HG02981 (cell line): ENCODE data around the gene COG8.

Source experiments
- ATAC-seq: cut with Tn5 transposase; IDR thresholded peaks from one replicate; pipeline ENCODE4 v1.9.1; 2021; ENCODE audit warnings: mild to moderate bottlenecking, moderate library complexity; ENCODE audit not compliant: unreplicated experiment

The COG8 gene

DNA sequence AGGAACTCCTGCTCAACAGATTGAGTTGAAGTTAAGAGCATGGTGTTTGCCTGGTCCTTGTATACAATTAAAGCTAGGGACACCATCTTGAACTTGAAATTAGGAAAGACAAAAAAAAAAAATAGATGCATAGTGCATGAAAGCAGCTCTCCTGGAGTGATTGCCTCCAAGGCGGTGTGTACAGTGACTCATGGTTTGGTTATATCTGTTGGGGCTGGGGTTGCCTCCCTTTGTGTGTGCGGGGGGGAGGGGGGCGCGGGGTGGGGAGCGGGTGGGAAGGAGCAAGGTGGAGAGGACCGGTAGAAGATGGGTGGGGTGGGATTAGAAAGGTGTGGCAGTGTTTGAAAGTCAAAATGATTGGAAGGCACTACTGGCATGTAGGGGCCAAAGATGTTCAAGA is 8.9 kb upstream of the COG8 start:
- no peak for ATAC-seq

DNA sequence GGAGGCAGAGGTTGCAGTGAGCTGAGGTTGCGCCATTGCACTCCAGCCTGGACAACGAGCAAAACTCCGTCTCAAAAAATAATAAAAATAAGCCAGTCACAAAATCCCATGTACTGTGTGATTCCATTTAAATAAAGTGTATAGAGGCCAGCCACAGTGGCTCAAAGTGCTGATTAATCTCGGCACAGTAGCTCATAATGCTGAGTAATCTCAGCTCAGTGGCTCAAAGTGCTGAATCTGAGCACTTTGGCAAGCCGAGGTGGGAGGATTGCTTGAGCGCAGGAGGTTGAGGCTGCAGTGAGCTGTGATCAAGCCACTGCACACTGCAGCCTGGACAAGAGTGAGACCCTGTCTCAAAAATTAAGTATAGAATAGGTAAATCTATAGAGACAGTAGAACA is 7.3 kb upstream of the COG8 start:
- no peak for ATAC-seq

GRCh38 chr16:69345923-69346322 is 6.6 kb upstream of the COG8 start:
- no peak for ATAC-seq

GRCh38 chr16:69344171-69344570 is 4.8 kb upstream of the COG8 start:
- ATAC-seq, result no peak

GRCh38 chr16:69340095-69340644 is 806 bp upstream of the COG8 start:
- ATAC-seq, result no peak

GRCh38 chr16:69338557-69339288 is 641 bp downstream of the COG8 start:
- ATAC-seq, result no peak

- ATAC-seq, result no peak
Observed at GRCh38 chr16:69334696-69335095, 4.7 kb downstream of the COG8 start.

- peak; percentile 92 for ATAC-seq
Observed at GRCh38 chr16:69330286-69331109, 8.9 kb downstream of the COG8 start, which contains the start of gene PDF. TSS of gene PDF (minus strand) at chr16:69330588. CDS start at chr16:69330570, 18 bp downstream.

- peak; percentile 27 for ATAC-seq
Observed at GRCh38 chr16:69329369-69330285, 9.7 kb downstream of the COG8 start.

DNA sequence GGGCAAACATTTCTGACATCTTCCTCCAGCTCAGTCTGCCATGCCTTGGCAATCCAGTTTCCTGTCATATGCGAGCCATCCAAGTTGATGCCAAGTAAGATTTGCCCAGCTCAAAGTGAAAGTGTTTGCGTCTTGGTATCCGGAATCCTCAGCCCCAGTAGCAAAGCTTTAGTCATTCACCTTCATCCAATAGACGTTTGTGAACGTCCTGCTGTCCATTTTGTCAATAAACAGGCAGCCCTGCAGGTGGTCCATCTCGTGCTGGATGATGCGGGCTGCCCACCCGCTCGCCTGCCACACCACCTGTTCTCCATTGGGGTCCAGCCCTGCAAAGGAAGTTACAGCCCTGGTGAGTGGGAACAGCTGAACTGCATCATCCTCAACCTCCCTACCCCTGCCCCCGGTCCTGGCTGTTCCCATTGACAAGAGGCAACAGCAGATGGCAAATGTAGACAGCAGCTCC is 10.5 kb downstream of the COG8 start:
- ATAC-seq, result no peak

DNA sequence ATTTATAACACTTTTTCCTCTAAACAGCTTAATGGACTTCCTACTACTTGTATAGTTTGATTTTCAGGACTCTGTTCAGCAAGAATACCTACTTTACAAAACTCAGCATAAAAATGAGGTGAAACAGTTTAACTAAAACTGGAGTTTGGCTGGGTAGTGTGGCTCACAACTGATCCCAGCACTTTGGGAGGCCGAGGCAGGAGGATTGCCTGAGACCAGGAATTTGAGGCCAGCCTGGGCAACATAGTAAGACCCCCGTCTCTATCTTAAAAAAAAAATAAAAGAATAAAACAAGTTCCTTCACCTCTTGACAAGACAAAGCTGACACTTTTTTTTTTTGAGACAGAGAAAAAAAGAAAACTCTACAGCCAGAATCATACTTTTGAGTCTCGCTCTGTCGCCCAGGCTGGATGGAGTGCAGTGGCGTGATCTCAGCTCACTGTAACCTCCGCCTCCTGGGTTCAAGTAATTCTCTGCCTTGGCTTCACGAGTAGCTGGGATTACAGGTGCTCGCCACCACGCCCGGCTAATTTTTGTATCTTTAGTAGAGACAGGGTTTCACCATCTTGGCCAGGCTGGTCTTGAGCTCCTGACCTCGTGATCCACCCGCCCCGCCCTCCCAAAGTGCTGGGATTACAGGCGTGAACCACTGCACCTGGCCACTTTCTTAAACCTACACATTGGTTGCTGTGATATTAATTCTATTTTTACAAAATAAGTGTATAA is 11.6 kb downstream of the COG8 start:
- ATAC-seq, result no peak

DNA sequence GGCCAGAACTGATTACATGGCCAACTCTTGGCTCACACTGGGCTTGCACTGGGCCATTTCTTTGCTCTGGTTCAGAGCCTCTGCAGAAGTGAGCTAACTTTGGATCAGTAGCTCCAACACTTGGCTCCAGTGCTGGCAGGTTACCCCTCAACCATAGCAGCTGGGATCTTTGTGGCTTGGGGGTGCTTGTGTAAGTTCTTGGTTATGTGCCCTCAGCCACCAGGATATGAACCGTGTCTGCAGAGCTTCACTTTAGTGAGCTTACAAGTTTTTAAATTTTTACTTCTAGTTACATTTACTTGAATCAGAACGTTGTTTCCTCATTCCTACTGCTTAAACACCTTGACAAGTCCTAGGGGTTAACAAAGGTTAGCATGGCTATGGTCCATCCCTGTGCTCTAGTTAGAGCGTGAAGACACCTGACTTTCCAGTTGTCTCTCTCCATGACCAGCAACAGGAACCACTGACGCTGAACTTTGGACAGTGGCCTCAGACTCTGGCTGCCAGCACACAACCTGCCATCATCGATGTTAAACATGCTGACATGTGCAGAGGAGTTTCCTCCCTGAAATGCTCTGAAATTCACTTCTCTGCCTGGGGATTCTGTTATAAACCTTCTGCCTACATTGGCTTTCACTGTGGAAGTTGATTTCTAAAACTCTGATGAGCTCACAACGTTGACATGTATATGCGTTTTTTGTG is 13.0 kb downstream of the COG8 start:
- no peak for ATAC-seq

- no peak for ATAC-seq
Observed at GRCh38 chr16:69325784-69326171, 13.6 kb downstream of the COG8 start.

DNA sequence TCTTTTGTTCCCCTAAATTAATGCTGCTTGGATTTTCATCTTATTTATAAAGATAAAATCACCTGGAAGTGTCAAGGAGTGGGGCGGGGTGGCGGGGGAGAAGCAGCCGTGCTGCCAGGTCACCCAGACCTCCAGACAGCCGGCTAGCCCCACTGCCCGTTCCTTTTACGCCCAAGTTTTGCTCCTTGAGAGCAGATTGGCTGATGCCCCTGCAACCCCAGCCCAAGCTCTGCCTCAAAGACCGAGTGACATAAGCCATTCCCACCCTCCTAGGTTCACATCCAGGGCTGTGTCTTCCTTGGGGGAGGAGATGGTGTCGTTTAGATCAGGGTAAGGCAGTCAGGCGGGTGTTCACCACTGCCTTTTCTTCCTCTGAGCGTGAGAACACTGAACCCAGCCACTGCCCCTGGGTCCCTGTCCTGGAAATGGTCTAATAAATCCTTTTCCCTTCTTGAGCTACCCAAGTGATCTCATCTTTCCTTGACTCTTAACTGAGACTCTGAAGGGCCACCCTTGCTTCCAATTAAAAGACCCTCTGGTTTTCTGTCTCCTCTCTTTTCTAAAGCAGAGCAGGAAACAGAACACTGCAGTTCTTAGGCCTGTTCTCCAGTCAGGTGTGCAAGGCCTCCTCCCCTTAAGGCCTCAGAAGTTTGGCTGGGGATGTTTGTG is 14.6 kb downstream of the COG8 start:
- no peak for ATAC-seq

DNA sequence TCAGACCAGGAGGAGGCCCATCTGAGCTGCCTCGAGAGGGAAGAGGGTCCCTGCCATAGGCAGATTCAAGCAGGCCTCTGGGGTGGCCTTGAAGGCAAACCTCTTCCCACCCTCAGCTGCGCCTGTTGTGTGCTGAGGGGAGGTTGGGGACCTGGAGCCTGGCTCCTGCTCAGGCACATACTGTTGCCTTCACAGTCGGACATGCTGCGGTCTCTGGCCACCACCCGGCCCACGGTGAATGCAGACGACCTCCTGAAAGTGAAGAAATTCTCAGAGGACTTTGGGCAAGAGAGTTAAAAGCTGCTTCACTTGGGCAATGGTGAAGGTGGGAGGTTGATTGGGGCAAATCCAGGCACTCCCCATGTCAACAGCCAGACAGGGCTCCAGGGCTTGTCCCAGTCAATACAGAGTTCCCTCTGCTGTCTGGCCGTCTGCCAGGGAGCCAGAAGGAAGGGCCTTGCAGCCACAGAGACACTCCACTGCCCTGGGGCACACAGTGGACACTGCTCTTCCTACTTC is 15.3 kb downstream of the COG8 start:
- no peak for ATAC-seq

DNA sequence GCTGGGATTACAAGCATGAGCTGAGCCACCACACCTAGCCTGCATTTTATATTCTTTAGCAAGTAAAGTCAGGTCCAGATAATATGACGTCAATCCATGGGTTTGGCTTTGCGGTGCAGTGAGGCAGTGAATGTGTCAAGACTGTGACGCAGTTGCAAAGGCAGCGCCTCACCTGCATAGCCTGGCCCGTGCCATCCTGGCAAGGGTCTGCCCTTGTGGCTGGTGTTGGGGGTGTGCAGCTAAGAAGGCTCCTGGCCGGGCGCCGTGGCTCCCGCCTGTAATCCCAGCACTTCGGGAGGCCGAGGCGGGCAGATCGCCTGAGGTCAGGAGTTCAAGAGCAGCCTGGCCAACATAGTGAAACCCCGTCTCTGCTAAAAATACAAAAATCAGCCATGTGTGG is 15.9 kb downstream of the COG8 start:
- no peak for ATAC-seq

GRCh38 chr16:69322343-69322742 is 17.0 kb downstream of the COG8 start:
- ATAC-seq, result no peak

DNA sequence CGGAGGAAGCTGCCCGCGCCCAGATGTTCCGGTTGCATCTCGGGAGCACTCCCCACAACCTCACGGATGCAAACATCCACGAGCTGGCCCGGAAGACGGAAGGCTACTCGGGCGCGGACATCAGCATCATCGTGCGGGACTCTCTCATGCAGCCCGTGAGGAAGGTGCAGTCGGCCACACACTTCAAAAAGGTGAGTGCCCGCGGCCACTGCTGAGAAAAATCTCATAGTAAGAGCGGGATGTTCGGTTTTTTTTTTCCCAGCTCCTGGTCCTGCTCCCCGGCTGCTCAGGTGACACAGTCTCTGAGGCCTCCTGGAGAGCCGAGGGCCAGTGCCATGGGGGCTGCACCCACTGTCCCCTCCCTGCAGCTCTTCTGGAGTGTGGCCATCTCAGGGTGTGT is 18.3 kb downstream of the COG8 start:
- no peak for ATAC-seq

- ATAC-seq, result no peak
Observed at GRCh38 chr16:69320740-69321073, 18.7 kb downstream of the COG8 start.
